Measurements from ENCODE around the gene IQGAP2.
"Not testable (repeated sequence)": the region's sequence is repeated elsewhere in the genome, so short reads cannot be mapped to it uniquely, and the experiment has no call there.

Gene IQGAP2

GRCh38 chr5:76433261-76433660, 30.2 kb downstream of the IQGAP2 start:
- no peaks in the 10 kb centered on the region for H3K4me1 ChIP-seq (ENCODE audit: insufficient read depth, insufficient read length)
- no peaks in the 10 kb centered on the region for H3K27me3 ChIP-seq (ENCODE audit: insufficient read depth, insufficient read length)
- H3K9ac ChIP-seq (ENCODE audit: insufficient read length, low read depth) = no peak overlapping the region
- DNase-seq (ENCODE audit: low read depth, low spot score) = no peak
- H3K36me3 ChIP-seq (ENCODE audit: insufficient read depth, insufficient read length, low read length) = no peaks in the 10 kb centered on the region
- H3K9me3 ChIP-seq (ENCODE audit: insufficient read depth, low read length) = no peaks in the 10 kb centered on the region
- TF ChIP-seq YY1 (IDR thresholded peaks at IDR 0.05; ENCODE audit: insufficient read depth, insufficient read length) = no peak
- TF ChIP-seq ZNF274 (IDR thresholded peaks at IDR 0.05; ENCODE audit: low read depth, low read length) = no peak
- TF ChIP-seq SUZ12 (IDR thresholded peaks at IDR 0.05; ENCODE audit: extremely low read depth, insufficient read depth, insufficient read length) = no peak
- H3K4me3 ChIP-seq (ENCODE audit: insufficient read length, low read depth) = no peak overlapping the region

DNA sequence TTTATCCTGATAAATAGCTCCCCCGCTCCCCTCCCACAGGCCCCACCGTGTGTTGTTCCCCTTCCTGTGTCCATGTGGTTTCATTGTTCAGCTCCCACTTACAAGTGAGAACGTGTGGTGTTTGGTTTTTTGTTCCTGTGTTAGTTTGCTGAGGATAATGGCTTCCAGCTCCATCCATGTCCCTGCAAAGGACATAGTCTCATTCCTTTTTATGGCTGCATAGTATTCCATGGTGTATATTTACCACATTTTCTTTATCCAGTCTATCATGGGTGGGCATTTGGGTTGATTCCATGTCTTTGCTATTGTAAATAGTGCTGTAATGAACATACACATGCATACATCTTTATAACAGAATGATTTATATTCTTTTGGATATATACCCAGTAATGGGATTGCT, 34.4 kb downstream of the IQGAP2 start:
- H3K9ac ChIP-seq (ENCODE audit: insufficient read length, low read depth); DNase-seq (ENCODE audit: low read depth, low spot score); H3K4me3 ChIP-seq (ENCODE audit: insufficient read length, low read depth); H3K27me3 ChIP-seq (ENCODE audit: insufficient read depth, insufficient read length); H3K9me3 ChIP-seq (ENCODE audit: insufficient read depth, low read length); H3K4me1 ChIP-seq (ENCODE audit: insufficient read depth, insufficient read length); H3K36me3 ChIP-seq (ENCODE audit: insufficient read depth, insufficient read length, low read length): not testable (repeated sequence)

GRCh38 chr5:76438025-76438424, 34.9 kb downstream of the IQGAP2 start:
- Histone ChIP-seq H3K4me1 (ENCODE audit: insufficient read depth, insufficient read length) (no peaks in the 10 kb centered on the region), H3K27me3 (ENCODE audit: insufficient read depth, insufficient read length) (no peaks in the 10 kb centered on the region), H3K9me3 (ENCODE audit: insufficient read depth, low read length) (peaks cover 7% of the 10 kb centered on the region; the same call in 1 of the 2 replicates), H3K4me3 (ENCODE audit: insufficient read length, low read depth) (no peak overlapping the region), H3K36me3 (ENCODE audit: insufficient read depth, insufficient read length, low read length) (no peaks in the 10 kb centered on the region), H3K9ac (ENCODE audit: insufficient read length, low read depth) (no peak overlapping the region)
- TF ChIP-seq YY1 (IDR thresholded peaks at IDR 0.05; ENCODE audit: insufficient read depth, insufficient read length) = no peak
- no peak for TF ChIP-seq SUZ12 (IDR thresholded peaks at IDR 0.05; ENCODE audit: extremely low read depth, insufficient read depth, insufficient read length)
- TF ChIP-seq ZNF274 (IDR thresholded peaks at IDR 0.05; ENCODE audit: low read depth, low read length) = no peak
- DNase-seq (ENCODE audit: low read depth, low spot score) = no peak

DNA sequence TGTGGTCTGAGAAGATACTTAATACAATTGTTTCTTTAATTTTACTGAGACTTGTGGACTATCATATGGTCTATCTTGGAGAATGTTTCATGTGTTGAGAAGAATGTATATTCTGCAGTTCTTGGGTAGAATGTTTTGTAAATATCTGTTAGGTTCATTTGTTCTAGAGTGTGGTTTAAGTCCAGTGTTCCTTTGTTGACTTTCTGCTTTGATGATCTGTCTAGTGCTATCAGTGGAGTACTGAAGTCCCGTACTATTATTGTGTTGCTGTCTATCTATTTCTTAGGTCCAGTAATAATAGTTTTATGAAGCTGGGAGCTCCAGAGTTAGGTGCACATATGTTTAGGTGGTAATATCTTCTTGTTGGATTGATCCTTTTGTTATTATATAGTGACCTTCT, 36.1 kb downstream of the IQGAP2 start:
- no peak overlapping the region for H3K4me3 ChIP-seq (ENCODE audit: insufficient read length, low read depth)
- TF ChIP-seq SUZ12 (IDR thresholded peaks at IDR 0.05; ENCODE audit: extremely low read depth, insufficient read depth, insufficient read length) = no peak
- TF ChIP-seq YY1 (IDR thresholded peaks at IDR 0.05; ENCODE audit: insufficient read depth, insufficient read length) = no peak
- no peak for TF ChIP-seq ZNF274 (IDR thresholded peaks at IDR 0.05; ENCODE audit: low read depth, low read length)
- no peak for DNase-seq (ENCODE audit: low read depth, low spot score)
- no peak overlapping the region for H3K9ac ChIP-seq (ENCODE audit: insufficient read length, low read depth)
- no peaks in the 10 kb centered on the region for H3K27me3 ChIP-seq (ENCODE audit: insufficient read depth, insufficient read length)
- H3K9me3 ChIP-seq (ENCODE audit: insufficient read depth, low read length) = peaks cover 7% of the 10 kb centered on the region; the same call in 1 of the 2 replicates
- no peaks in the 10 kb centered on the region for H3K4me1 ChIP-seq (ENCODE audit: insufficient read depth, insufficient read length)
- H3K36me3 ChIP-seq (ENCODE audit: insufficient read depth, insufficient read length, low read length) = no peaks in the 10 kb centered on the region

GRCh38 chr5:76439929-76440328, 36.8 kb downstream of the IQGAP2 start:
- Histone ChIP-seq H3K4me1 (ENCODE audit: insufficient read depth, insufficient read length) (no peaks in the 10 kb centered on the region), H3K36me3 (ENCODE audit: insufficient read depth, insufficient read length, low read length) (no peaks in the 10 kb centered on the region), H3K9ac (ENCODE audit: insufficient read length, low read depth) (no peak overlapping the region), H3K9me3 (ENCODE audit: insufficient read depth, low read length) (peaks cover 7% of the 10 kb centered on the region; the same call in 1 of the 2 replicates), H3K4me3 (ENCODE audit: insufficient read length, low read depth) (no peak overlapping the region), H3K27me3 (ENCODE audit: insufficient read depth, insufficient read length) (no peaks in the 10 kb centered on the region)
- TF ChIP-seq YY1 (IDR thresholded peaks at IDR 0.05; ENCODE audit: insufficient read depth, insufficient read length) = no peak
- TF ChIP-seq SUZ12 (IDR thresholded peaks at IDR 0.05; ENCODE audit: extremely low read depth, insufficient read depth, insufficient read length) = no peak
- TF ChIP-seq ZNF274 (IDR thresholded peaks at IDR 0.05; ENCODE audit: low read depth, low read length) = no peak
- DNase-seq (ENCODE audit: low read depth, low spot score) = no peak

DNA sequence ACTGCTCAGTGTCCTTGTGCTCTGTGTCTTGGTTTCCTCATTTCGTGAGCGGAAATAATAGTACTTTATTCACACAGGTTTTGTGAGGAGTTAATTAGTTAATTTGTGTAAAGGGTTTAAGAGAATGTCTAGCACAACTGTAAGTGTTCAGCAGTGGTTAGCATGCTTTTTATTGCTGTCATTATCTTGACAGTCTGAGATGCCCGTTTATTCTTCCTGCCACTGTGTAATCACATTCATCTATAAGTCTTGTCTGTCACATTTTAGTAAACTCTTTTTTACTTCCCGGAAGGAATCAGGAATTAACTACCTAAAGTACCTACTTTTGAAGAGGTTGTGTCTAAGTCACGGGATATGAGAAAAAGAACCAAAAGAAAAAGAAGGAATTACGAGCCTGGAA, 38.0 kb downstream of the IQGAP2 start:
- DNase-seq (ENCODE audit: low read depth, low spot score) = no peak
- no peaks in the 10 kb centered on the region for H3K4me1 ChIP-seq (ENCODE audit: insufficient read depth, insufficient read length)
- no peaks in the 10 kb centered on the region for H3K27me3 ChIP-seq (ENCODE audit: insufficient read depth, insufficient read length)
- H3K9ac ChIP-seq (ENCODE audit: insufficient read length, low read depth) = no peak overlapping the region
- TF ChIP-seq YY1 (IDR thresholded peaks at IDR 0.05; ENCODE audit: insufficient read depth, insufficient read length) = no peak
- no peak for TF ChIP-seq SUZ12 (IDR thresholded peaks at IDR 0.05; ENCODE audit: extremely low read depth, insufficient read depth, insufficient read length)
- TF ChIP-seq ZNF274 (IDR thresholded peaks at IDR 0.05; ENCODE audit: low read depth, low read length) = no peak
- H3K36me3 ChIP-seq (ENCODE audit: insufficient read depth, insufficient read length, low read length) = no peaks in the 10 kb centered on the region
- H3K4me3 ChIP-seq (ENCODE audit: insufficient read length, low read depth) = no peak overlapping the region
- peaks cover 7% of the 10 kb centered on the region; the same call in 1 of the 2 replicates for H3K9me3 ChIP-seq (ENCODE audit: insufficient read depth, low read length)

- Histone ChIP-seq H3K4me1 (ENCODE audit: insufficient read depth, insufficient read length) (no peaks in the 10 kb centered on the region), H3K9me3 (ENCODE audit: insufficient read depth, low read length) (peaks cover 7% of the 10 kb centered on the region; the same call in 1 of the 2 replicates), H3K4me3 (ENCODE audit: insufficient read length, low read depth) (no peak overlapping the region), H3K36me3 (ENCODE audit: insufficient read depth, insufficient read length, low read length) (no peaks in the 10 kb centered on the region), H3K27me3 (ENCODE audit: insufficient read depth, insufficient read length) (no peaks in the 10 kb centered on the region), H3K9ac (ENCODE audit: insufficient read length, low read depth) (no peak overlapping the region)
- no peak for DNase-seq (ENCODE audit: low read depth, low spot score)
- TF ChIP-seq SUZ12 (IDR thresholded peaks at IDR 0.05; ENCODE audit: extremely low read depth, insufficient read depth, insufficient read length) (no peak), YY1 (IDR thresholded peaks at IDR 0.05; ENCODE audit: insufficient read depth, insufficient read length) (no peak), ZNF274 (IDR thresholded peaks at IDR 0.05; ENCODE audit: low read depth, low read length) (no peak)
Observed at GRCh38 chr5:76441890-76442673, 39.0 kb downstream of the IQGAP2 start.
